Osteocyte (in vitro differentiated cells): Measurements from ENCODE around the gene GHR. TPM values are rescaled to one million over a fixed set of nuclear protein-coding genes. Genes with fewer than 3 reads are reported as not detected.

Experiments used
- DNase-seq: peaks from one replicate; pipeline ENCODE4 v3.0.0; 2021; ENCODE audit warnings: mixed read lengths; ENCODE audit not compliant: unreplicated experiment; ENCODE audit errors: extremely low spot score
- H3K27ac Mint-ChIP-seq: one replicate; pipeline ENCODE4 v1.8.0; 2021; ENCODE audit warnings: mild to moderate bottlenecking, mixed read lengths; ENCODE audit not compliant: unreplicated experiment
- H3K27me3 Mint-ChIP-seq: one replicate; pipeline ENCODE4 v1.8.0; 2021; ENCODE audit warnings: mixed read lengths; ENCODE audit not compliant: unreplicated experiment
- H3K36me3 Mint-ChIP-seq: one replicate; pipeline ENCODE4 v1.8.0; 2021; ENCODE audit warnings: mixed read lengths; ENCODE audit not compliant: unreplicated experiment
- H3K4me1 Mint-ChIP-seq: one replicate; pipeline ENCODE4 v1.8.0; 2021; ENCODE audit warnings: mixed read lengths; ENCODE audit not compliant: unreplicated experiment
- H3K4me3 Mint-ChIP-seq: one replicate; pipeline ENCODE4 v1.8.0; 2021; ENCODE audit warnings: mild to moderate bottlenecking, moderate library complexity, mixed read lengths; ENCODE audit not compliant: unreplicated experiment
- H3K9me3 Mint-ChIP-seq: one replicate; pipeline ENCODE4 v1.8.0; 2021; ENCODE audit warnings: mixed read lengths; ENCODE audit not compliant: unreplicated experiment
- total RNA-seq: library from RNA; stranded (reverse); gene quantifications from 2 replicates; pipeline ENCODE4 v1.2.1, GENCODE V29; 2021
- TF ChIP-seq, protein P1 (sequence below): fragments of 200-600 bp; sonication (generic); IDR thresholded peaks from 2 replicates; pipeline ENCODE4 v1.5.0; 2021; ENCODE audit warnings: antibody characterized with exemption, mild to moderate bottlenecking, moderate library complexity

Gene GHR
- total RNA-seq, 1 donor from 2014 or later, result 2.3 TPM

- H3K4me3 Mint-ChIP-seq, result no peak overlapping the region
- H3K4me1 Mint-ChIP-seq, result no peaks in the 10 kb centered on the region
- H3K9me3 Mint-ChIP-seq, result no peaks in the 10 kb centered on the region
- no peaks in the 10 kb centered on the region for H3K36me3 Mint-ChIP-seq
- no peak overlapping the region for H3K27ac Mint-ChIP-seq
- DNase-seq, result no peak
- H3K27me3 Mint-ChIP-seq, result no peaks in the 10 kb centered on the region
- TF ChIP-seq, protein P1, sequence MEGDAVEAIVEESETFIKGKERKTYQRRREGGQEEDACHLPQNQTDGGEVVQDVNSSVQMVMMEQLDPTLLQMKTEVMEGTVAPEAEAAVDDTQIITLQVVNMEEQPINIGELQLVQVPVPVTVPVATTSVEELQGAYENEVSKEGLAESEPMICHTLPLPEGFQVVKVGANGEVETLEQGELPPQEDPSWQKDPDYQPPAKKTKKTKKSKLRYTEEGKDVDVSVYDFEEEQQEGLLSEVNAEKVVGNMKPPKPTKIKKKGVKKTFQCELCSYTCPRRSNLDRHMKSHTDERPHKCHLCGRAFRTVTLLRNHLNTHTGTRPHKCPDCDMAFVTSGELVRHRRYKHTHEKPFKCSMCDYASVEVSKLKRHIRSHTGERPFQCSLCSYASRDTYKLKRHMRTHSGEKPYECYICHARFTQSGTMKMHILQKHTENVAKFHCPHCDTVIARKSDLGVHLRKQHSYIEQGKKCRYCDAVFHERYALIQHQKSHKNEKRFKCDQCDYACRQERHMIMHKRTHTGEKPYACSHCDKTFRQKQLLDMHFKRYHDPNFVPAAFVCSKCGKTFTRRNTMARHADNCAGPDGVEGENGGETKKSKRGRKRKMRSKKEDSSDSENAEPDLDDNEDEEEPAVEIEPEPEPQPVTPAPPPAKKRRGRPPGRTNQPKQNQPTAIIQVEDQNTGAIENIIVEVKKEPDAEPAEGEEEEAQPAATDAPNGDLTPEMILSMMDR, result no peak
Observed at GRCh38 chr5:42640835-42641234, 217.6 kb downstream of the GHR start.

- Mint-ChIP-seq H3K27ac (no peak overlapping the region), H3K9me3 (no peaks in the 10 kb centered on the region), H3K36me3 (no peaks in the 10 kb centered on the region), H3K4me1 (no peaks in the 10 kb centered on the region), H3K4me3 (no peak overlapping the region), H3K27me3 (no peaks in the 10 kb centered on the region)
- TF ChIP-seq, protein P1, result no peak
- no peak for DNase-seq
Observed at GRCh38 chr5:42641336-42642005, 218.2 kb downstream of the GHR start.

DNA sequence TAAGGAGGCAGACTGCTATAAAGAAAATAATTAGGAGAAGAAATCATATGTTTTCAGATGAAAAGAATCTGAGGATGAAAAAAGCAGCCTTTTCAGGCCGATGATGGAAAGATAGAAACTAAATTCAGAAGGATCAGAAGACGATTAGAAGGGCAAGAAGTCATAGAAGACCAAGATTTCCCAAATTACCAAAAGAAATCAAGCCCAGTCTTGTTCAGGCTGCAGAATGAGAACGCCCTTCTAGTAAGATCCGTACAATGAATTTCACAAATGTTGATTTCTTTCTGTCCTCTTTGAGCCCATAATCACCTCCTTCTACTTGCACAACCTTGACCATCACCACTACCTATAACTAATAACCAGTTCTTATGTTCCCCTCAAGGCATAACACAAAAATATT is 218.8 kb downstream of the GHR start:
- Mint-ChIP-seq H3K27me3 (no peaks in the 10 kb centered on the region), H3K4me1 (no peaks in the 10 kb centered on the region), H3K27ac (no peak overlapping the region), H3K4me3 (no peak overlapping the region), H3K36me3 (no peaks in the 10 kb centered on the region), H3K9me3 (no peaks in the 10 kb centered on the region)
- no peak for DNase-seq
- TF ChIP-seq, protein P1, result no peak

DNA sequence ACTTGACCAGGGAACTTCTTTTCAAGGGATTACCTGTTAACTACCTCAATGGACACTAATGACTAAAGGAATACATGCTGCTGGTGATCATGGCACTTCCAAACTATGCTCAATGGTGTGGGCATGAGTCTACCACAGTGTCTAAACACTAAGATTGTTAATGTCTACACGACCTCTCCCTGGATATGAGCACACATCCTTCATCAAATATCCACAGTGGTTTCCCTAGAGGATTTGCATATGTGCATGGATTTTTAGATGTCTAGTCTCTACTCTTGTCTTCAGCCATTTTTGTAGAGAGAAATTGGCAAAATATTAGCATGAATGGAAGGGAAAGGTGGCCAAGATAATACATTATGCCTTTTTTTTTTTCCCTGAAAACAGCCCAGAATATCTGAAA is 220.1 kb downstream of the GHR start:
- Mint-ChIP-seq H3K4me1 (no peaks in the 10 kb centered on the region), H3K27me3 (no peaks in the 10 kb centered on the region), H3K9me3 (no peaks in the 10 kb centered on the region), H3K4me3 (no peak overlapping the region), H3K27ac (no peak overlapping the region), H3K36me3 (no peaks in the 10 kb centered on the region)
- TF ChIP-seq, protein P1, result no peak
- DNase-seq, result no peak

DNA sequence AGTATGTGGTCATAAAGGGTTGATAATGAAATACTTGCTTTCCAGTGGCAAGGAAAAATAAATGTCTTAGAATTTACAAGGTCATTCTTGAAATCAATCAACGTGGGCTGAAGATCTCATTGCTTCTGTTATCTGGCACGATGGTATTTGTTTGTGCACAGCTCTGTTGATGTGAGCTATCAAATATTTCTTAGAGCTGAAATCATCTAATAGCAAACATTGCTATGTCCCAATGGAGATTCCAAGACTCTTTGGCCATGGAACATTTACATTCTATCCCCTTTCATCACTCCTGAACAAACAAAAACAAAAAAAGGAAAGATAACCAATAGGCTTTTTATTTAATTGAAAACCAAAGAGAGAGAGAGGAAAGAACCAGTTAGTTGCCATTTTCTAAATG is 221.9 kb downstream of the GHR start:
- DNase-seq, result no peak
- Mint-ChIP-seq H3K9me3 (no peaks in the 10 kb centered on the region), H3K4me3 (no peak overlapping the region), H3K4me1 (no peaks in the 10 kb centered on the region), H3K27me3 (no peaks in the 10 kb centered on the region), H3K36me3 (no peaks in the 10 kb centered on the region), H3K27ac (no peak overlapping the region)
- TF ChIP-seq, protein P1, result no peak
